Activated T-cell treated with anti-CD3 and anti-CD28 coated beads, Interleukin-2, amount 50 U/mL, for 4 hours (primary cell): Measurements from ENCODE around the gene HS3ST4. TPM values are rescaled to one million over a fixed set of nuclear protein-coding genes. Genes with fewer than 3 reads are reported as not detected.

Experiments
- ATAC-seq, 2 donors: fragments of 200-7000 bp; cut with Tn5 transposase; one replicate each; pipeline ENCODE4 v1.10.0; 2021
- DNase-seq: peaks from one replicate; pipeline ENCODE4 v3.0.0-alpha.2; 2020
- H3K27me3 Mint-ChIP-seq: one replicate; pipeline ENCODE4 v1.8.0; 2021; ENCODE audit warnings: low read depth, mixed read lengths
- H3K36me3 Mint-ChIP-seq: one replicate; pipeline ENCODE4 v1.8.0; 2022; ENCODE audit warnings: mixed read lengths; ENCODE audit not compliant: insufficient read depth
- H3K4me1 Mint-ChIP-seq: one replicate; pipeline ENCODE4 v1.8.0; 2021; ENCODE audit warnings: low read depth, mixed read lengths
- H3K4me3 Mint-ChIP-seq: one replicate; pipeline ENCODE4 v1.8.0; 2021; ENCODE audit warnings: mild to moderate bottlenecking, moderate library complexity, mixed read lengths
- H3K9me3 Mint-ChIP-seq: one replicate; pipeline ENCODE4 v1.8.0; 2021; ENCODE audit warnings: mixed read lengths
- total RNA-seq, 3 donors: library from RNA; stranded (reverse); gene quantifications; one replicate each; pipeline ENCODE4 v1.2.1, GENCODE V29; 2021

HS3ST4 gene
- total RNA-seq, 3 donors from 2014 or later: not detected

DNA sequence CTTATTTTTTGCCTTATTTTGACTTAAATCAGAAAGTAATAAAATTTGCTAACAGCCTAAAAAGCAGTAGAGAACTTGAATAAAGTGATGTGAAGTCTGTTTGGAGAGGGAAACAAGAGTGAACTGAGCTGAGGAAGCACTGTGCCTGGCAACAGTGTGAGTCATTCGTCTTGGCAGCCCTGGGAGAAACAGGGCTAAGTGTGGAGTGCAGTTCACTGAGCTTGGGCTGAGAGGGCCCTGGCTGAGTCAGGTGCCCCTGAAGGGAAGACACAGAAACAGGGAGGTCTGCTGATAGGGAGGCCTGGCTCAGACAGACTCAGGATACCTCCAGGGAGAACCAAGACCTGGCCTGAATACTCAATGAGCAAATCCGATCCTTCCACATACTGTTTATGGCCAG lies 132.1 kb downstream of the HS3ST4 start:
- Mint-ChIP-seq H3K27me3 (peaks cover 5% of the 10 kb centered on the region), H3K4me3 (no peak overlapping the region), H3K4me1 (no peaks in the 10 kb centered on the region), H3K9me3 (no peaks in the 10 kb centered on the region), H3K36me3 (no peaks in the 10 kb centered on the region)
- DNase-seq (no peak), ATAC-seq (no peak)

DNA sequence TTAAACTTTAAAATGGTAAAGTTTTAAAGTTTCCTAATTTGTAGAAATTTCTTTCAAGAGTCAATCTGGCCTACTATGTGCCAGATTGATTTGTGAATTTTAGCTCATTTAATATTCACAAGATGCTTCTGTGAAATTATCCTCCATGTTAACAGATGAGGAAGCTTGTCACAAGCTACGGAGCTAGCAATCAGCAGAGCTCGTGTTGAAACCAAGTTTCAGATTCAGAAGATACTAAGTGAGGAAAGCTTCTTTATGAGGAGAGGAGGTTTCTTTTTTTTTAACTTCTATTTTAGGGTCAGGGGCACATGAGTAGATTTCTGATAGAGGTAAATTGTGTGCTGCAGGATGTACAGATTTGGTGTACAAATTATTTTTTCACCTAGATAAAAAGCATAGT lies 135.9 kb downstream of the HS3ST4 start:
- no peak for ATAC-seq

DNA sequence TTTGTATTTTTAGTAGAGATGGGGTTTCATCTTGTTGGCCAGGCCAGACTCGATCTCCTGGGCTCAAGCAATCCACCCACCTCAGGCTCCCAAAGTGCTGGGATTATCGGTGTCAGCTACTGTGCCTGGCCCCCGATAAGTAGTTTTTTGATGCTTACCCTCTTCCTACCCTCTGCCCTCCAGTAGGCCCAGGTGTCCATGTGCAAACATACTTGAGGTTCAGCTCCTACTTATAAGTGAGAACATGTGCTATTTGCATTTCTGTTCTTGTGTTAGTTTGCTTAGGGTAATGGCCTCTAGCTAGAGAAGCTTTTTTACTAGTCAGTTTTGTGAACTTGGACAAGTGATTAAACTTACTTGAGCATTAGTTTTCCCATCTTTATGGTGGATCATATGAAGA lies 136.8 kb downstream of the HS3ST4 start:
- no peak for ATAC-seq
- Mint-ChIP-seq H3K27me3 (peaks cover 8% of the 10 kb centered on the region), H3K9me3 (no peaks in the 10 kb centered on the region), H3K4me3 (no peak overlapping the region), H3K36me3 (no peaks in the 10 kb centered on the region), H3K4me1 (no peaks in the 10 kb centered on the region)
- no peak for DNase-seq

More for the DNA sequence above, 135.9 kb downstream of the HS3ST4 start:
- Mint-ChIP-seq H3K4me1 (no peaks in the 10 kb centered on the region), H3K4me3 (no peak overlapping the region), H3K9me3 (no peaks in the 10 kb centered on the region), H3K36me3 (no peaks in the 10 kb centered on the region), H3K27me3 (peaks cover 5% of the 10 kb centered on the region)
- no peak for DNase-seq

DNA sequence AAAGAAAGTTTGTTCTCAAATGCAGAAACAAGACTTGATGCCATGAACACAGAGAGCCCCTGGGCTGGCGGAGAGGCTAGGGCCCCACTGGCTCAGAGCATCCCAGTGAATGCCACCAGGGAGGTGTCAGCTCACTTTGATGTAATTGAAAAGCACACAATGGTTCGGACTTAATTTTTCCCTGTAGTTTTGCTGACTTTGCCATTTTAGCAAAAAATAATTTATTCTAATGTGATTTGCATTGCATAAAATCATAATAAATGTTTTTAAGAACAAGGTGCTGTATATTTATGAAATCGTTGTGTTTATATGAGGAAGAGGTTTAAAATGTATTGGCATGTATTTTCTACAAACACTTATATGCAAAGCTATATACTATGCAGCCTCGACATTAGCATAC lies 140.5 kb downstream of the HS3ST4 start:
- H3K4me1 Mint-ChIP-seq: no peaks in the 10 kb centered on the region
- no peak for ATAC-seq
- no peak for DNase-seq
- no peaks in the 10 kb centered on the region for H3K36me3 Mint-ChIP-seq
- H3K4me3 Mint-ChIP-seq: no peak overlapping the region
- peaks cover 10% of the 10 kb centered on the region for H3K27me3 Mint-ChIP-seq
- no peaks in the 10 kb centered on the region for H3K9me3 Mint-ChIP-seq

GRCh38 chr16:25834101-25834500 lies 142.3 kb downstream of the HS3ST4 start:
- Mint-ChIP-seq H3K36me3 (no peaks in the 10 kb centered on the region), H3K9me3 (no peaks in the 10 kb centered on the region), H3K27me3 (peaks cover 20% of the 10 kb centered on the region), H3K4me1 (peaks cover 2% of the 10 kb centered on the region), H3K4me3 (no peak overlapping the region)
- ATAC-seq (no peak), DNase-seq (no peak)

- H3K4me3 Mint-ChIP-seq: no peak overlapping the region
- ATAC-seq (no peak), DNase-seq (no peak)
- H3K9me3 Mint-ChIP-seq: no peaks in the 10 kb centered on the region
- peaks cover 2% of the 10 kb centered on the region for H3K4me1 Mint-ChIP-seq
- no peaks in the 10 kb centered on the region for H3K36me3 Mint-ChIP-seq
- H3K27me3 Mint-ChIP-seq: peaks cover 20% of the 10 kb centered on the region
Measured at GRCh38 chr16:25835126-25835525, 143.4 kb downstream of the HS3ST4 start.

- peak in 1 of 2 donors; percentile 46 for ATAC-seq
Measured at GRCh38 chr16:25838724-25839186, 147.0 kb downstream of the HS3ST4 start.

GRCh38 chr16:25841761-25842160 lies 150.0 kb downstream of the HS3ST4 start:
- H3K27me3 Mint-ChIP-seq: peaks cover 20% of the 10 kb centered on the region
- no peaks in the 10 kb centered on the region for H3K36me3 Mint-ChIP-seq
- no peak for ATAC-seq
- no peak for DNase-seq
- H3K4me3 Mint-ChIP-seq: no peak overlapping the region
- H3K4me1 Mint-ChIP-seq: peaks cover 2% of the 10 kb centered on the region
- H3K9me3 Mint-ChIP-seq: peaks cover 5% of the 10 kb centered on the region

More at GRCh38 chr16:25838724-25839186, 147.0 kb downstream of the HS3ST4 start:
- DNase-seq: no peak
- Mint-ChIP-seq H3K4me3 (no peak overlapping the region), H3K27me3 (peaks cover 17% of the 10 kb centered on the region), H3K36me3 (no peaks in the 10 kb centered on the region), H3K4me1 (peaks cover 2% of the 10 kb centered on the region), H3K9me3 (no peaks in the 10 kb centered on the region)

DNA sequence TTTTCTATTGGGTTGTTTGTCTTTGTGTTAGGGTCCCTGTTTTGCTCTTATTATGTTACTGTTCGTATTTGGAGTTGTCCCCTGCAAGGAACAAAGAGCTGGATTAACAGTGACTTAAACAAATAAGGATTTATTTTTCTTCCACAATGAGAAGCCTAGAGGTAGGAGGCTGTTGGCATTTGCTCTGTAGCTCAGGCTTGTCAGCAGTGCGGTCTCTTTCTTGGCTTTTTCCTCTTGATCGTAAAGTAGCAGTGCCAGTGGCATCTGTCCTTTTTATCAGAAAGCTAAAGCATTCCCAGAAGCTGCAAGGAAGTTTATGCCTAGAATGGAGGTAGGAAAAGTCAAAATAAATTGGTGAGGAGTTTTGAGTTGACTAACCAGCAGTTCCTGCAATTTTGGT lies 154.1 kb downstream of the HS3ST4 start:
- H3K27me3 Mint-ChIP-seq: peaks cover 7% of the 10 kb centered on the region
- H3K4me3 Mint-ChIP-seq: no peak overlapping the region
- DNase-seq (no peak), ATAC-seq (no peak)
- H3K9me3 Mint-ChIP-seq: peaks cover 5% of the 10 kb centered on the region
- no peaks in the 10 kb centered on the region for H3K36me3 Mint-ChIP-seq
- no peaks in the 10 kb centered on the region for H3K4me1 Mint-ChIP-seq

DNA sequence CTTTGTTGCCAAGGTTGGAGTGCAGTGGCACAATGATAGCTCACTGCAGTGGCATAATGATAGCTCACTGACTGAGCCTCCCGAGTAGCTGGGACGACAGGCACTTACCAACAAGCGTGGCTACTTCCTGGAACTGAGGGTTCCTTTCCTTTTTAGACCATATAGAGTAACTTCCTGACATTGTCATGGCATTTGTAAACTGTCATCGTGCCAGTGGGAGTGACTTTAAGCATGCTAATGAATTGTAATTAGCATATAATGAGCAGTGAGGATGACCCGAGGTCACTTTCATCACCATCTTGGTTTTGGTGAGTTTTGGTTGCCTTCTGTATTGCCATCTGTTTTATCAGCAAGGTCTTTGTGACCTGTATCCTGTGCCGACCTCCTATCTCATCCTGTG lies 162.4 kb downstream of the HS3ST4 start:
- H3K4me3 Mint-ChIP-seq: no peak overlapping the region
- ATAC-seq: no peak
- DNase-seq: no peak
- H3K4me1 Mint-ChIP-seq: no peaks in the 10 kb centered on the region
- H3K9me3 Mint-ChIP-seq: no peaks in the 10 kb centered on the region
- no peaks in the 10 kb centered on the region for H3K36me3 Mint-ChIP-seq
- H3K27me3 Mint-ChIP-seq: peaks cover 14% of the 10 kb centered on the region

DNA sequence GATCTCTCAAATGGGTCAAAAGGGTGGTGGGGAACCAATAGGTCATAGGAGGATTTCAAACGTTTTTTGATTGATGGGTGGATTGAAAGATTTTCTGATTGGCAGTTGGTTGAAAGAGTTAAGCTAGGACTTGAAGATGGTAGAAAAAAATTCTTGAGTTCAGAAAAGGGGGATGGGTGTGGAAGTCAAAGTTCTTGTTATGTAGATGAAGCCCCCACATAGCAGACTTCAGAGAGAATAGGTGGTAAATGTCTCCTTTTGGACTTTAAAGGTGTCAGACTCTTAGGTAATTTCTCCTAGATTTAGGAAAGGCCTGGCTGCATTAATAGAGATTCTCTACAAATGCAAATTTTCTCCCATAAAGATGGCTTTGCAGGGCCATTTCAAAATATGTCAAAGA lies 163.3 kb downstream of the HS3ST4 start:
- Mint-ChIP-seq H3K36me3 (no peaks in the 10 kb centered on the region), H3K4me1 (no peaks in the 10 kb centered on the region), H3K27me3 (peaks cover 14% of the 10 kb centered on the region), H3K9me3 (no peaks in the 10 kb centered on the region), H3K4me3 (no peak overlapping the region)
- DNase-seq (no peak), ATAC-seq (no peak)

DNA sequence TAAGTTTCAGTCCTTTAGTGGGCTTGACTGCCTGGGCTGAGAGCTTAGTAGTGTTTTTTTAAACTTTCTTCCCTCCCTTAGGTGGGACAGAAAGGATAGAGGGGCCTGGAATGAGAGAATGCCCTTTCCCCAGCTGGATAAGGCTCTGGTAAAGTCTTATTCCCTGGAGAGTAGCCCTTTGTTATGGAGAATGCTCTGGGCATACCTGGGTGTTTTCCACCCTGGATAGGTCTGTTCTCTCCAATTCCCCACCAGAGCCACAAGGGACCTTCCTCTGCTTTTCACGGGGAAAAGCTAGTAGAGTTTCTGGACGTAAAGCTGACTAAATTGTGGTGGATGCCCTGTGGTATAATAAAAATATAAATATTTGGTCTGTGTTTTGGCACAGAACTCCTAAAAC lies 164.1 kb downstream of the HS3ST4 start:
- Mint-ChIP-seq H3K4me1 (no peaks in the 10 kb centered on the region), H3K4me3 (no peak overlapping the region), H3K27me3 (peaks cover 14% of the 10 kb centered on the region), H3K36me3 (no peaks in the 10 kb centered on the region), H3K9me3 (no peaks in the 10 kb centered on the region)
- ATAC-seq: no peak
- no peak for DNase-seq

- H3K9me3 Mint-ChIP-seq: no peaks in the 10 kb centered on the region
- H3K27me3 Mint-ChIP-seq: peaks cover 13% of the 10 kb centered on the region
- no peak for ATAC-seq
- H3K4me3 Mint-ChIP-seq: no peak overlapping the region
- DNase-seq: no peak
- H3K36me3 Mint-ChIP-seq: no peaks in the 10 kb centered on the region
- H3K4me1 Mint-ChIP-seq: no peaks in the 10 kb centered on the region
Measured at GRCh38 chr16:25859645-25860044, 167.9 kb downstream of the HS3ST4 start.

- H3K9me3 Mint-ChIP-seq: peaks cover 7% of the 10 kb centered on the region
- H3K4me1 Mint-ChIP-seq: no peaks in the 10 kb centered on the region
- peaks cover 16% of the 10 kb centered on the region for H3K27me3 Mint-ChIP-seq
- no peaks in the 10 kb centered on the region for H3K36me3 Mint-ChIP-seq
- no peak overlapping the region for H3K4me3 Mint-ChIP-seq
- ATAC-seq (no peak), DNase-seq (no peak)
Measured at GRCh38 chr16:25867041-25867440, 175.3 kb downstream of the HS3ST4 start.

DNA sequence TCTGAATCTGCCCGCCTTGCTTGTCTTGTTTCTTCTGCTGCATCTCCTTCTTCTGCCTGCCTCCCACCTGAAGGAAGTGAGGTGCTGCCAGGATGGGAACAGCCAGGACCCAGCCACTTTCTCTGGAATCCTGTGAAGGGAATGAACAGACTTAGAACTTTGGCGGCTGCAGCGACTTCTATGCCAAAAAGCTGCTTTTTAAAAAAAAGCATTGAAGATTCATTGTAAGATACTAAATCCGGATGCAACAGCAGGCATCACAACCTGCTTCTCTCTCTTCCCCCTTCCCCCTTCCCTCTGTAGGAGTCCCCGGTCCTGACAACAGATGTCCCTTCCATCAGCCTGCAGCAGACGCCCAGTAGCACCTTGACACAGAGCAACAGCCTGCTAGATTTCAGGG lies 176.3 kb downstream of the HS3ST4 start:
- H3K4me1 Mint-ChIP-seq: no peaks in the 10 kb centered on the region
- DNase-seq (no peak), ATAC-seq (no peak)
- peaks cover 7% of the 10 kb centered on the region for H3K9me3 Mint-ChIP-seq
- no peak overlapping the region for H3K4me3 Mint-ChIP-seq
- no peaks in the 10 kb centered on the region for H3K36me3 Mint-ChIP-seq
- peaks cover 13% of the 10 kb centered on the region for H3K27me3 Mint-ChIP-seq
